GM21717 (cell line): Measurements from ENCODE around the gene SAV1.
"Not testable (repeated sequence)": the region's sequence is repeated elsewhere in the genome, so short reads cannot be mapped to it uniquely, and the experiment has no call there.

ENCODE experiments used
- ATAC-seq: cut with Tn5 transposase; IDR thresholded peaks from one replicate; pipeline ENCODE4 v1.9.1; 2021; ENCODE audit warnings: mild to moderate bottlenecking, moderate library complexity; ENCODE audit not compliant: unreplicated experiment

The SAV1 gene

DNA sequence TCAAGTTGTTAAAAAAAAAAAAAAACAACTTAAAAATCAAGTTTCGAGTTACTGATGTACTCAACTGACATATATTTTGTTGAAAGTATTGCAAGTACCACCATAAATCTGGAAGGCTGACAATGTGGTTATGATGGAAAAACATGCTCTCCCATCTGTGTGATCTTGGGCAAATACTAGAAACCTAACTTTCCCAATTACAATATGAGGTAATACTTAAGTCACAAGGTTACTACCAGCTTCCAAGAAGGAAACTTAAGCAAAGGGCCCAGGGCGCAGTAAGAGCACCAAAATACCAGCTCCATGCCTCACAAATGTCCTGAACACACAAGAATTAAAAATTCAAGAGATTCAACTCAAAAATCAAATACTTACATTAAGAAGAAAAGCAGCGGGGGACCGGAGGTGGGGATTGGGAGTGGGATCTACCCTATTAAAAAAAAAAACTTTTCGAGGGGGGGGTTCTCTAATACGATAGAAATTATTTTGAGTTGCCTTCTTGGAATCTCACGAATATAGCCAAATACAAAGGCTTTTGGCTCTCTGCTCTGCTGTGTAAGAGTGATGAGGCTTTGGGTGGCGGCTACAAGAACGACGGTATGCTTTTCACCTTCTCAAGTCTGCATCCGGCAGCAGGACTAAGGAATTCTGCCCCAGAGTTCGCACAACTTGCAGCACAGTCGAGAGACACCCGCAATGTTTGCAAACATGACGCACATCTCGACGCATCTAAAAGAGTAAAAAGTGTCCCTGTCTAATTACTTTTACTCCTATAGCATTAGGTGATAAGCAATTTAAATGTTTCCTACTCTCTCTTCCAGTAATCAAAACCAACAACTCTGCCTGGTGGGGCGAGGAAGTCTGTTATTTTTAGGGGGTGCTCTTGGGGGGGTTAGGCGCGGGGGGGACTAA, 1.1 kb downstream of the SAV1 start:
- ATAC-seq, result no peak

DNA sequence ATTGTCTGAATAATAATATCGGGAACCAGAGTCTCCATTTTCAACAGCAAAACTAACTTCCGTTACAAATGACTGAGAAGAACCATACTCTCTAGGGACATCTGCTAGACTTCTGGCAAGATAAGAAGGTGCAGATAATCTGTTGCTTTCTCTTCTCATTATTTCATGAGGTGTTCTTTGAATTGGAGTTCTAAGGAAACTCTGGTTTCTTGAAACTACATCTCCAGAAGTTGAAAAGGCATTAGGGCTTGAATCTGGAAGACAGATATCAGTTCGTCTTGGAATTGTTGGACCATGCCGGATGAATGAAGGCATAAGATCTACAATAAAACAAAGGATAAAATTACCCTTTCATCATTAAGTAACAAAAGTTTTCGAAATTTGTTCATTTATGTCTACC, 2.8 kb downstream of the SAV1 start:
- ATAC-seq, result not testable (repeated sequence)

DNA sequence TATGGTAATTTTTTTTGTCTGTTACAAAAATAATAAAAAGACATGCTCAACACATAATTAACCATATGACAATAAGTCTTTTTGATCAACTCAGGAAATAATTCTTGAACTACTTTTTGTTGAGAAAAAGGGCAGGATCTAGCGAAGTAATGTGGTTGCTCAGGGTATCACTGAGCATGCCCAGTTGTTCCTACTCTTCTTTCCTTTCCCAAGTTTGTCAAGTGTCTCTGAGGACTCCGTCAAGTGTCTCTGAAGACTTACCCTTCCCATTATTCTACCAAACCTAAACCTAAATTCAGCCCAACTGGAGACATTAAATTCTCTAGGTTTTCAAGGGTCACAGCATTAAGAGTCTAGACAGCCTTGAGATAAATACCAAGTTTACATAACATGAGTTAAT, 3.5 kb downstream of the SAV1 start:
- not testable (repeated sequence) for ATAC-seq

DNA sequence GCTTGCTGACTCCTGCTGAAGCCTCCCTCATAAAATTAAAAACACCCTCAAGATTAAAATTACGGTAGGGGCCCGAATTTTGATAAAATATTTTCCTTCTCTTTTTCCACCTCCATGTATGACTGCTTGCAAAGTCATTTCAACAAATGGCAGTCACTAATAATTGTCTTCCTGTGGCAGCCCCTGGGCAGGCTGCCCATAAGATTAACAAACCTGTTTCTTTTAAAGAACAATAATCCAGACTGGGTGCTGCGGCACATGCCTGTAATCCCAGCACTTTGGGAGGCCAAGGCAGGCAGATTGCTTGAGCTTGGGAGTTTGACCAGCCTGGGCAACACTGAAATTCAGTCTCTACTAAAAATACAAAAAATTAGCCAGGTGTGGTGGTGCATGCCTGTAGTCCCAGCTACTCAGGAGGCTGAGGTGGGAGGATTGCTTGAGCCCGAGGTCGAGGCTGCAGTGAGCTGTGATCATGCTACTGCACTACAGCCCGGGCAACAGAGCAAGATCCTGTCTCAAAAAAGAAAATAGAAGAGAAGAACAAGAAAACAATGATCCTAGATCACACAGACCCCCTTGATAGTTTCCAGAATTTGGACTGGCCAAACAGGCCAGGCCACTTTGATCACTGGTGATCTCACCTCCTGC, 8.7 kb downstream of the SAV1 start:
- no peak for ATAC-seq

DNA sequence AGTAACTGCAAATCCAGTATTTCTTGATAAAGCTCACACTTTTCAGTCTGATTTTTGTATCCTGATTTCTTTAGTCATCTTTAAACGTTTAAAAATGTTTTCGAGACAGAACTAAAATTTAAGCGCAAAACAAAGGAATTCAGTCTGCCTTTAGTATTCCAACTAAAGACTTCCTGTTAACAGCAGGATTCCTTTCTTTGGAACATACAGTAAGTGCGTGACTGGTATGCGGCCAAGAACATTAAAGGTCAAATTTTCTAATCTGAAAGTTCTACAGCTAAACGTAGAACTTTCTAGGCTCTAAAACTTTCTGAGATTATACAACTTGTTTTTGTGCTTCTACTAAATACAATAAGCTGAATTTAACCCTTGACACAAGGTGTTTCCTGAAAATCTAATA, 9.9 kb downstream of the SAV1 start:
- no peak for ATAC-seq

DNA sequence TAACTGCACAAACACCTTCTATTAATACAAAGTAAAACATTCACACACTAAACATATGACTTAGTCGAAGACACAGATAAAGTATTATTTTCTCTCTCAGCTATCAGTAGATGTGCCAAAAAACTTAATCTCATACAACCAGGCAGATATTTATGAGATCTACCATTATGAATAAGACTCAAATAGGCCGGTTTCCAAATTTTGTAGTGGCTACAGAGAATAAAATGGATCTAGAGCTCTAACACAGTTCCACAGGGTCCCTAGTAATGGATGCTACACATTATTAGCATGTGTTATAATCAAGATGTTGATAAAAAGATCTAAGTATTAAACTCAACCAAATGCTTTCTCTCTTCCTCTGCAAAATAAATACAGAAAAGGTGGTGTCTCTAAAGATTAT, 10.4 kb downstream of the SAV1 start:
- ATAC-seq, result no peak

DNA sequence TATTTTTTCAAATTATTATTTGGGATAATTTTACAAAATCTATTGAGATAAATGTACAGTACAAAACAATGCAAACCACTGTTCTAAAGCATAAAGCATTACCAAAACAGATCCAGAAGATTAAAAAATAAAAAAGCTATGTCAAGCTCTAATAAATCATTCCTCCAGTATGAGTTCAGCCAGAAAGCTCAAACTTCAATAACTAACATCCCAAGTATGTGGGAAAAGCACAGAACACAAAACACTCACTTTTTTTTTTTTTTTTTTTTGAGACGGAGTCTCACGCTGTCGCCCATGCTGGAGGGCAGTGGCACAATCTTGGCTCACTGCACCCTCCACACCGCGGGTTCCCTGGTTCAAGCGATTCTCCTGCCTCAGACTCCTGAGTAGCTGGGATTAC, 11.3 kb downstream of the SAV1 start:
- ATAC-seq, result no peak

DNA sequence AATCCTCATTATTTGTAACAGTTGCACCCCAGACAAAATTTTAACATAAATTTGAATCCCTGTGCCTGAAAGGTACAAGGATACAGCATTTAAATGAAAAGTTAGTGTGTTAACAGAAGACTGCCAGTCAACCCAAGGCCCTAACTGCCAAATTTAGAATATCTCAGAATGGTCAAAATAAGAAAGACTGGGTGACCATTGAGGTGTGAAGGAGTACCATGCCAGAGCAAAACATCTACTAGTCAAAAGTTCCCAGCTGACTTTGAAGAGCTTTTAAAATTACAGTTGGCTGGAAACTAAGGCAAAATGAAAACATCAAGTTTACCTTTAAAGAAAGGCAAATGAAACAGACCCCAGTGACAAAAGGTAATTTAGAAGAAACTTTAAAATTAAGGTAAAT, 18.4 kb downstream of the SAV1 start:
- no peak for ATAC-seq

DNA sequence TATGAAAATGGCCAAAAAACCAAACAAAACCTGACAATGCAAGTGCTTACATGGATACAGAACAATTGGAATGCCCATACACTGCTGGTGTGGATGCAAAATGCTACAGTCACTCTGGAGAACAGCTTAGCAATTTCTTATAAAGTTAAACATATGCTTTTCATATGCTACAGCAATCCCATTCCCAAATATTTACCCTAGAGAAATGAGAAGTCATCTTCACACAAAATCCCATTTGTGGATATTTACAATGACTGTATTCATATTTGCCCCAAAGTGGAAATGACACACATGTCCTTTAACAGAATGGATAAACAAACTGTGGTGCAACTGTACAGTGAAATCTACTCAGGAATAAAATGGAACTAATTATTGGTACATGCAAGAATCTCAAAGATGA, 20.4 kb downstream of the SAV1 start:
- no peak for ATAC-seq

DNA sequence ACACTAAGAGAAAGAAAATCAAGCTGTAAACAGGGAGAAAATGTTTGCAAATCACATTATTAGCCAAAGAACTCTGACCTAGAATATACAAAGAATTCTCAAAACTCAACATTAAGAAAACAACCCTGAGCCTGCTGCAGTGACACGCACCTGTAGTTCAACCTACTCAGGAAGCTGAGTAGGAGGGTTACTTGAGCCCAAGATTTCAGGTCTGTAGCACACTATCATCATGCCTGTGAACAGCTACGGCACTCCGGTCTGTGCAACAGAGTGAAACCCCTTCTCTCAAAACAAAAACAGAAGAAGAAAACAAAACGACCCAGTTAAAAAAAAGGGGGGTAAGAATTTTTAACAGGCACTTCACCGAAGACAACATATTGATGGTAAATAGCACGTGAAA, 20.8 kb downstream of the SAV1 start:
- ATAC-seq, result peak; percentile 79

DNA sequence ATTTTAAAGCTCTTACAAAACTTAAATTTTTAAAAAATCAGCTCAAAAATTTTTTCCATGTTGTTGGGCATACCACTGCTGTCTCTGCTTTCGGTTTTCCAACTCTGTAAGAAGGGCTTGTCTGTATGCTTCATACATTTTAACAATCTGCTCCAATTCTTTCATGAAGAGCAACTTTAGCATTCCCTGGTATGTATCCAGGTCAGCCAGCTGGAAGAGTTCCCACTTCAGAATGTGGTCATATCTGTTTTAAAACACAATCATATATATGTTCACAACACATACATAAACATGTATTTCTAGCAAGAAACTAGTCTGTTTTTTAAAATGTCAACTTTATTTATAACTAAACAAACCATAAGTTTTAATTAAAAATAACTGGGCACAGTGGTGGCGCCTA, 33.0 kb downstream of the SAV1 start:
- no peak for ATAC-seq

DNA sequence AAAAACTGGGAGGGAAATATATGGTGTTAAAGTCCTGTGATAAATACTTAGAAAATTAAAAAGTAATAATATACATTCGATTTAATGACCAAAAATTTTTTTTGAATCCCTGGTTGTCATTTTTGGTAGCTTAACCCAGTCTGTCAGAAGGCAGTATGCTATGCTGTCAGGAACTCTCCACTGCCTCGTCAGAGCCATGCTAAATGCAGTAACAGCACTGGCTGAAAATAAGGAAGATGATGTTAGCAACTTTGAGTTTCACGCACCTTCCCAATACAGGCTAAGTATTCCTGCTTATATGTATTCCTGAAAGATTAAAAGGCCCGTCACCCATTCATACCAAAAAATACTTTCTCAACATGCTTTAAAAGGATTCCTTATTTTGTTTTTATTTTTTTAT, 34.2 kb downstream of the SAV1 start:
- no peak for ATAC-seq

DNA sequence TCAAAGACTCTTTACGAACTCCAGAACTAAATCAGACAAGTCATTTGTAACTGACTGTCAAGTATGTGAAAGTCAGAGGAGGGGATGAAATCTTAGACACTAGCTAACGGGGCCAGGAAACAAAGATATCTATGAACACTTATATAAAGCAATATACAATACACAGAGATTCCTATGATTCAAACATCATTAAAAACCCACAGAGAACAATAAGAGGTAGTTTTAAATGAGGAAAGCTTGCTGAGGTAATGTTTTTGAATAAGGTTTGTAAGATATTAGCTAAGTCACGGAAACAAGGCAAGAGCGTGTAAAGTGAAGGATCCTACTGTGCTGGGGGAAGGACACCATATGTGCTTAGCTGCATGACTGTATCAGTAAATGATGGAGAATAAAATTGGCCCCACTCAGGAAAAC, 36.7 kb downstream of the SAV1 start:
- ATAC-seq, result no peak

DNA sequence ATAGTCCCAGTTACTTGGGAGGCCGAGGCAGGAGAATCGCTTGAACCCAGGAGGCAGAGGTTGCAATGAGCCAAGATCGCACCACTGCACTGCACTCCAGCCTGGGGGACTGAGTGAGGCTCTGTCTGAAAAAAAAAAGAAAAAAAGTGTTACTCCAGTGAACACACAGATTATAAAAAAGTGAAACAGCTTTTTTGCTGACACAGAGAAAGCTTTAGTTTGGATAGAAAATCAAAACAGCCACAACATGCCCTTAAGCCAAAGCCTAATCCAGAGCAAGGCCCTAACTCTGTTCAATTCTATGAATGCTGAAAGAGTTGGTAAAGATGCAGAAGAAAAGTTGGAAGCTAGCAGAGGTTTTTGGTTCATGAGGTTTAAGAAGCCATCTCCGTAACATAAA, 43.2 kb downstream of the SAV1 start:
- ATAC-seq, result not testable (repeated sequence)

DNA sequence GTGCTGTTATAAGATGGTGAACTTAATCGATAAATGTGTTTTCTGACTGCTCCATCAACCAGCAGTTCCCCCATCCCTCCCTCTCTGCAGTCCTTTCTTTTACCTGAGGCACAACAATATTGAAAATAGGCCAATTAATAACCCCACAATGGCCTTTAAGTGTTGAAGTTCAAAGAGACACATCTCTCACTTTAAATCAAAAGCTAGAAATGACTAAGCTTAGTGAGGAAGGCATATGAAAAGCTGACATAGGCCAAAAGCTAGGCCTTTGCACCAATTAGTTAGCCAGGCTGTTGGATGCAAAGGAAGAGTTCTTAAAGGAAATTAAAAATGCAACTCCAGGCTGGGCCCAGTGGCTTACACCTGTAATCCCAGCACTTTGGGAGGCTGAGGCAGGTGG, 43.7 kb downstream of the SAV1 start:
- no peak for ATAC-seq

DNA sequence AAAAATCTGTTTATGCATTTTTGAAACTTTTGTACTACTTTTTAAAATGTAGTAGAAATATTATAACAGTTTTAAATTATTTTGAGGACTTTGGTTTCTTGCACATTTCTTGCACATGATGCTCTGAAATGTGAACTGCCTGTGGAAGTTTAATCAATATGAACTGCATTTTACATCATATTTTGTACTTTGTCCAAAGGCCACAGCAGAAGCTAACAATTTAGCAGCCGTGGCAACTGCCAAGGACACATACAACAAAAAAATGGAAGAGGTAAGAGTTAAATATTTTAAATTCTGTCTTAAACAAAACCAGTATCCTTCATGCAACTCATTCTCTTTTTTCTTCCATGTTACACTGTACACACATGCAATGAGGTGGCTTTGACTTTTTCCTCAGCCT, 45.1 kb downstream of the SAV1 start:
- ATAC-seq, result no peak

DNA sequence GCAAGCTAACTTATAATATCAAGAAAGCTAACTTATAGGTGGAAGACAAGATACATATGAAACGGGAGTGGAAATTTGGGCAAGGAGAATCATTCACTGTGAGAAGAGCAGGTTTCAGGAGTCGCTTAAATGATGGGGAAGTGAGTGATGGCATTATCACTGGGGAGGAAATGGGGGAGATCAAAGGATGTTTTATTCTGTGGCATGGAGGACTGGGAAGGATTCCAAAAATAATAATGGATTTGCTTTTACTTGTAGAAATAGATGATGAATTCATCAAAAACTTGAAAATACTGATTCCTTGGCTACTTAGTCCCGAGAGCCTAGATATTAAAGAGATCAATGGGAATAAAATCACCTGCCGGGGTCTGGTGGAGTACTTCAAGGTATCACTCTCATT, 47.8 kb downstream of the SAV1 start:
- no peak for ATAC-seq

DNA sequence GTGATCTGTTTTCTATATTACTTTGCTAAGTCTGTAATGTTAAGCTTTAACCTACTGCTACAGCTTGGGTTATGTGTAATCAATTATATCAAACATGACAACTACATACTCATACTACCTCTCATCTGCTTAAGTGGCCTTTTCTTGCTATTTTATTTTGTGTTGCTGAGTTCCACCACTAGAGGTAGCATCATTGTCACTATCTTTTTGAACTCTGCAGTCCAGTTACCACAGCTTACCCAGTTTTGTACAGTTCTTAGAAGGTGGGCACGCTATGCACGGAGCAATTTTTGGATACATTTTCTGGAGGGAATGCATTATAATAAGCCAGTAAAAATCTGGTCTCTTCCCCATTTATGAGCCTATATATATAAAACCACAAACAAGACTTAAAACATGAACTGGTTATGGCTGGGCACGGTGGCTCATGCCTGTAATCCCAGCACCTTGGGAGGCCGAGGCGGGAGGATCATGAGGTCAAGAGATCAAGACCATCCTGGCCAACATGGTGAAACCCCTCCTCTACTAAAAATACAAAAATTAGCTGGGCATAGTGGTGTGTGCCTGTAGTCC, 48.5 kb downstream of the SAV1 start:
- no peak for ATAC-seq

DNA sequence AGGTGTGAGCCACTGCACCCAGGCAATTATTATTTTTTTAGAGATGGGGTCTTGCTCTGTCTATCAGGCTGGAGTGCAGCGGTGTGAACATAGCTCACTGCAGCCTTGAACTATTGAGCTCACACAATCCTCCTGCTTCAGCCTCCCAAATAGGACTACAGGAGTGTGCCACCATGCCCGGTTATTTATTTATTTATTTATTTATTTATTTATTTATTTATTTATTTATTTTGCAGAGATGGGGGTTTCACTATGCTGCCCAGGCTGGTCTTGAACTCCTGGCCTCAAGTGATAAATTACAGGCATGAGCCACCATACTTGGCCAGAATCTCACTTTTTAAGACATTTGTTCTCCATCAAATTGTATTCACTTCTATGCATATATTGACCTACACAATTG, 51.8 kb downstream of the SAV1 start:
- ATAC-seq, result no peak

DNA sequence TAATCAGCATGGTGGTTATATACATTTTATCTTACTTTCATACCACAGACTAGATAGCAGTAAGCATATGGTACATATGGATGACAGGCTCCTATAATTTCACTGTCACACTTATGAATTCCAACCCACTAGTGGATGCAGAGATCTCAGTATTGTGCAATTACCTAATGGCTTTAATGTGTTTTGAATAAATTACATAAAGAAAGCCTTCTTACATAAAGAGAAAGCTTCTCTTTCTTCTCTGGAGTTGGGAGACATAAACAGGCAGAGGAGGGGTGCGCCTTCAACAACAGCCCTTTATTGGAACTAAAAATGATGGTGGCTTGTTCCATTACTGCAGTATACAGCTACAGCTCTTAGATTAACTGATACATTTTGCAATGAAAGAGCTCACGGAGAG, 52.6 kb downstream of the SAV1 start:
- ATAC-seq, result no peak

DNA sequence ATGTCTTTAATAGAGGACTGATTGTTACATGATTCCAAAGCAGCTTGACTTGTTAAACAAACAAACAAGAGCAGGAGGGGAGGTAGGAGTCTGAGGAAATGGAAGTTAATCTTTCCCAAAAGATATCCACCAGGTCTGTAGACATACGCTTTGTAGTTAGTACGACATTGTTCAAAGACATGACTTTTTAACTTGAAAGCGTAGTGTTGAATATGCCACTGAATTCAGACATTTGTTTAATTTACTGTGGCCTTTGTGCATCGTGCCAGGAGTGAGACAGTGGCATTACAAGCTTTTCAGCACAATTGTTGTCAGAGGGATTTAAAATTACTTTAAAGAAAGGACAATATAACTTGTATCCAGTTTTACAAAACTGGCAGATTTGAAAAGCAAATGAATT, 53.0 kb downstream of the SAV1 start:
- no peak for ATAC-seq

DNA sequence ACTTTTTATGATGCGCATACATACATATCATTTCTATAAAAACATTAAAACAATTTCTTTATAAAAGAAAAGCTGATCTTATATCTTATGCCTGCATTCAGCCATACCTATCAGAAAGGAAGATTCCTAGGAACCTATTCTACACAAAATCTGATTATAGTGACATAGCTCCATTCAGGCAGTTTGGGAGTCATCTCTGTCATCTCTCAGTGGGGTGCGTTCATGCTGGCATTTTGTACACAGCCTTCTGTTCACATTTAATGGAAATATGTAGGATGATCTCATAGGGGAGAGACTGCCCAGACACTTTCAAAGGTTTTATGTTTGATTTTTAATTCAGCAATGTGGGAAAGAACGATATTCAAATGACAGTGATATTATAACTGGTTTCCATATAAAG, 55.3 kb downstream of the SAV1 start:
- no peak for ATAC-seq
